ENCODE measurements around the gene MFN2.

DNA sequence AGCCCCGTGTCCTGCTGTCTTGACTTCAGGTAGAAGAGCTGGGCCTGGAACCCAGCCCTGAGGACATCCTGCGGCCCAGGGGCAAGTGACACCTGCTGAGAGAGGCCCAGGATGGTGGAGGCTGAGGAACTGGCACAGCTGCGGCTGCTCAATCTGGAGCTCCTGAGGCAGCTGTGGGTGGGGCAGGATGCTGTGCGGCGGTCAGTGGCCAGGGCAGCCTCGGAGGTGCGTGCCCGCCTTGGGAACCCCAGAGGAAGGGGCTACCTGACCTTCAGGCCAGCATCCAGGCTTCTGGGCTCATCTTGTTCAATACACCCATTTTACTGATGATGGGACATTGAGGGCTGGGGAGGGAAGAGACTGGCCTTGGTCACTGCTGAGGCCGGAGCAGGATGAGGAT, 41.4 kb downstream of the MFN2 start:
- no peak for TF ChIP-seq POLR2AphosphoS5 (IDR thresholded peaks at IDR 0.05; ENCODE audit: low read depth, low read length)
- TF ChIP-seq, protein P1, sequence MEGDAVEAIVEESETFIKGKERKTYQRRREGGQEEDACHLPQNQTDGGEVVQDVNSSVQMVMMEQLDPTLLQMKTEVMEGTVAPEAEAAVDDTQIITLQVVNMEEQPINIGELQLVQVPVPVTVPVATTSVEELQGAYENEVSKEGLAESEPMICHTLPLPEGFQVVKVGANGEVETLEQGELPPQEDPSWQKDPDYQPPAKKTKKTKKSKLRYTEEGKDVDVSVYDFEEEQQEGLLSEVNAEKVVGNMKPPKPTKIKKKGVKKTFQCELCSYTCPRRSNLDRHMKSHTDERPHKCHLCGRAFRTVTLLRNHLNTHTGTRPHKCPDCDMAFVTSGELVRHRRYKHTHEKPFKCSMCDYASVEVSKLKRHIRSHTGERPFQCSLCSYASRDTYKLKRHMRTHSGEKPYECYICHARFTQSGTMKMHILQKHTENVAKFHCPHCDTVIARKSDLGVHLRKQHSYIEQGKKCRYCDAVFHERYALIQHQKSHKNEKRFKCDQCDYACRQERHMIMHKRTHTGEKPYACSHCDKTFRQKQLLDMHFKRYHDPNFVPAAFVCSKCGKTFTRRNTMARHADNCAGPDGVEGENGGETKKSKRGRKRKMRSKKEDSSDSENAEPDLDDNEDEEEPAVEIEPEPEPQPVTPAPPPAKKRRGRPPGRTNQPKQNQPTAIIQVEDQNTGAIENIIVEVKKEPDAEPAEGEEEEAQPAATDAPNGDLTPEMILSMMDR (IDR thresholded peaks at IDR 0.05), result no peak
